ENCODE results near the gene ASTN2. TPM values are rescaled to one million over a fixed set of nuclear protein-coding genes. Genes with fewer than 3 reads are reported as not detected.

Gene ASTN2
- total RNA-seq, 1 experiment from 2014 or later: 8.0 TPM

GRCh38 chr9:116792271-116792670 lies 622.6 kb downstream of the ASTN2 start:
- Histone ChIP-seq H3K9me3 (no peaks in the 10 kb centered on the region), H3K27me3 (peaks cover 7% of the 10 kb centered on the region; the same call in 1 of the 2 replicates), H3K4me3 (no peak overlapping the region), H3K36me3 (no peaks in the 10 kb centered on the region)
- no peak for DNase-seq

- Histone ChIP-seq H3K9me3 (no peaks in the 10 kb centered on the region), H3K36me3 (no peaks in the 10 kb centered on the region), H3K4me3 (no peak overlapping the region), H3K27me3 (peaks cover 10% of the 10 kb centered on the region; the same call in 1 of the 2 replicates)
- DNase-seq: peak; percentile 32
These were observed 623.5 kb downstream of the ASTN2 start for GRCh38 chr9:116791326-116791725.

- DNase-seq: no peak
- Histone ChIP-seq H3K36me3 (no peaks in the 10 kb centered on the region), H3K4me3 (no peak overlapping the region), H3K27me3 (peaks cover 13% of the 10 kb centered on the region; the same call in 1 of the 2 replicates), H3K9me3 (no peaks in the 10 kb centered on the region)
These were observed 625.8 kb downstream of the ASTN2 start for GRCh38 chr9:116789081-116789480.

GRCh38 chr9:116786737-116787136 lies 628.1 kb downstream of the ASTN2 start:
- Histone ChIP-seq H3K27me3 (peaks cover 20% of the 10 kb centered on the region), H3K9me3 (no peaks in the 10 kb centered on the region), H3K36me3 (no peaks in the 10 kb centered on the region), H3K4me3 (no peak overlapping the region)
- DNase-seq: no peak

- Histone ChIP-seq H3K9me3 (no peaks in the 10 kb centered on the region), H3K27me3 (peaks cover 7% of the 10 kb centered on the region; the same call in 1 of the 2 replicates)
These were observed 637.7 kb downstream of the ASTN2 start for GRCh38 chr9:116777116-116777515.

GRCh38 chr9:116774421-116775180 lies 640.3 kb downstream of the ASTN2 start:
- H3K27me3 ChIP-seq: peaks cover 3% of the 10 kb centered on the region; the same call in 1 of the 2 replicates
- no peaks in the 10 kb centered on the region for H3K36me3 ChIP-seq
- H3K4me3 ChIP-seq: no peak overlapping the region
- DNase-seq: no peak
- H3K9me3 ChIP-seq: no peaks in the 10 kb centered on the region

More at GRCh38 chr9:116777116-116777515, 637.7 kb downstream of the ASTN2 start:
- Histone ChIP-seq H3K4me3 (no peak overlapping the region), H3K36me3 (no peaks in the 10 kb centered on the region)
- DNase-seq: no peak

- Histone ChIP-seq H3K36me3 (no peaks in the 10 kb centered on the region), H3K9me3 (no peaks in the 10 kb centered on the region), H3K27me3 (no peaks in the 10 kb centered on the region), H3K4me3 (no peak overlapping the region)
- DNase-seq: no peak
These were observed 647.6 kb downstream of the ASTN2 start for GRCh38 chr9:116767219-116767618.

GRCh38 chr9:116765011-116765410 lies 649.8 kb downstream of the ASTN2 start:
- Histone ChIP-seq H3K4me3 (no peak overlapping the region), H3K27me3 (no peaks in the 10 kb centered on the region), H3K9me3 (no peaks in the 10 kb centered on the region), H3K36me3 (no peaks in the 10 kb centered on the region)
- no peak for DNase-seq

- no peaks in the 10 kb centered on the region for H3K9me3 ChIP-seq
- no peaks in the 10 kb centered on the region for H3K27me3 ChIP-seq
- no peaks in the 10 kb centered on the region for H3K36me3 ChIP-seq
- no peak overlapping the region for H3K4me3 ChIP-seq
- DNase-seq: no peak
These were observed 651.1 kb downstream of the ASTN2 start for GRCh38 chr9:116763770-116764169.

GRCh38 chr9:116760636-116761035 lies 654.2 kb downstream of the ASTN2 start:
- DNase-seq: no peak
- H3K36me3 ChIP-seq: no peaks in the 10 kb centered on the region
- no peaks in the 10 kb centered on the region for H3K9me3 ChIP-seq
- H3K27me3 ChIP-seq: no peaks in the 10 kb centered on the region
- no peak overlapping the region for H3K4me3 ChIP-seq

- H3K9me3 ChIP-seq: no peaks in the 10 kb centered on the region
- H3K27me3 ChIP-seq: peaks cover 3% of the 10 kb centered on the region
- H3K4me3 ChIP-seq: no peak overlapping the region
- DNase-seq: no peak
- no peaks in the 10 kb centered on the region for H3K36me3 ChIP-seq
These were observed 657.8 kb downstream of the ASTN2 start for GRCh38 chr9:116757030-116757429.

- no peak for DNase-seq
- Histone ChIP-seq H3K27me3 (peaks cover 3% of the 10 kb centered on the region), H3K4me3 (no peak overlapping the region), H3K36me3 (no peaks in the 10 kb centered on the region), H3K9me3 (no peaks in the 10 kb centered on the region)
These were observed 661.5 kb downstream of the ASTN2 start for GRCh38 chr9:116753389-116753788.

- no peak overlapping the region for H3K4me3 ChIP-seq
- no peaks in the 10 kb centered on the region for H3K9me3 ChIP-seq
- no peaks in the 10 kb centered on the region for H3K36me3 ChIP-seq
- peaks cover 3% of the 10 kb centered on the region for H3K27me3 ChIP-seq
- no peak for DNase-seq
These were observed 664.3 kb downstream of the ASTN2 start for GRCh38 chr9:116750510-116750909.

- no peak overlapping the region for H3K4me3 ChIP-seq
- H3K27me3 ChIP-seq: peaks cover 3% of the 10 kb centered on the region
- DNase-seq: no peak
- H3K36me3 ChIP-seq: no peaks in the 10 kb centered on the region
- H3K9me3 ChIP-seq: no peaks in the 10 kb centered on the region
These were observed 665.1 kb downstream of the ASTN2 start for GRCh38 chr9:116749772-116750171.

GRCh38 chr9:116749176-116749575 lies 665.7 kb downstream of the ASTN2 start:
- no peak for DNase-seq
- no peaks in the 10 kb centered on the region for H3K36me3 ChIP-seq
- no peak overlapping the region for H3K4me3 ChIP-seq
- H3K27me3 ChIP-seq: peaks cover 3% of the 10 kb centered on the region
- H3K9me3 ChIP-seq: no peaks in the 10 kb centered on the region

GRCh38 chr9:116741742-116742141 lies 673.1 kb downstream of the ASTN2 start:
- Histone ChIP-seq H3K9me3 (no peaks in the 10 kb centered on the region), H3K27me3 (no peaks in the 10 kb centered on the region), H3K36me3 (no peaks in the 10 kb centered on the region), H3K4me3 (no peak overlapping the region)
- DNase-seq: no peak

- no peak for DNase-seq
These were observed 673.6 kb downstream of the ASTN2 start for GRCh38 chr9:116741086-116741740.

GRCh38 chr9:116737152-116737546 lies 677.7 kb downstream of the ASTN2 start:
- Histone ChIP-seq H3K4me3 (no peak overlapping the region), H3K36me3 (no peaks in the 10 kb centered on the region), H3K27me3 (no peaks in the 10 kb centered on the region), H3K9me3 (no peaks in the 10 kb centered on the region)
- peak; percentile 71 for DNase-seq

More at GRCh38 chr9:116741086-116741740, 673.6 kb downstream of the ASTN2 start:
- H3K4me3 ChIP-seq: no peak overlapping the region
- H3K9me3 ChIP-seq: no peaks in the 10 kb centered on the region
- H3K36me3 ChIP-seq: no peaks in the 10 kb centered on the region
- no peaks in the 10 kb centered on the region for H3K27me3 ChIP-seq
